Prostate gland (tissue), 2 donors: ENCODE data around the gene AKAP9.

Experiments
- CTCF ChIP-seq, 4 experiments: fragments of 200-600 bp in 2 of 4; fragments of 450-650 bp in 2 of 4; sonication (generic) in 2 of 4; IDR thresholded peaks; 1 replicate in 3 of 4; 2 replicates in 1 of 4; pipeline ENCODE4 v1.5.1; 2016 to 2019; ENCODE audit warnings: antibody characterized with exemption in 4 of 4, mild to moderate bottlenecking in 2 of 4, moderate library complexity in 2 of 4
- POLR2A ChIP-seq: fragments of 450-650 bp; IDR thresholded peaks from one replicate; pipeline ENCODE4 v1.6.1; 2016; ENCODE audit warnings: antibody characterized with exemption, mild to moderate bottlenecking
- POLR2AphosphoS5 ChIP-seq: sonication (generic); formaldehyde crosslinking; IDR thresholded peaks from one replicate; pipeline ENCODE4 v1.6.1; 2017; ENCODE audit warnings: antibody characterized with exemption

GRCh38 chr7:91949221-91950009, 8.8 kb downstream of the AKAP9 start:
- TF ChIP-seq POLR2A, result no peak
- no peak for TF ChIP-seq CTCF (IDR thresholded peaks at IDR 0.05)
- TF ChIP-seq POLR2AphosphoS5, result no peak
